Measurements from ENCODE around the gene ADCY2.

ADCY2 gene

DNA sequence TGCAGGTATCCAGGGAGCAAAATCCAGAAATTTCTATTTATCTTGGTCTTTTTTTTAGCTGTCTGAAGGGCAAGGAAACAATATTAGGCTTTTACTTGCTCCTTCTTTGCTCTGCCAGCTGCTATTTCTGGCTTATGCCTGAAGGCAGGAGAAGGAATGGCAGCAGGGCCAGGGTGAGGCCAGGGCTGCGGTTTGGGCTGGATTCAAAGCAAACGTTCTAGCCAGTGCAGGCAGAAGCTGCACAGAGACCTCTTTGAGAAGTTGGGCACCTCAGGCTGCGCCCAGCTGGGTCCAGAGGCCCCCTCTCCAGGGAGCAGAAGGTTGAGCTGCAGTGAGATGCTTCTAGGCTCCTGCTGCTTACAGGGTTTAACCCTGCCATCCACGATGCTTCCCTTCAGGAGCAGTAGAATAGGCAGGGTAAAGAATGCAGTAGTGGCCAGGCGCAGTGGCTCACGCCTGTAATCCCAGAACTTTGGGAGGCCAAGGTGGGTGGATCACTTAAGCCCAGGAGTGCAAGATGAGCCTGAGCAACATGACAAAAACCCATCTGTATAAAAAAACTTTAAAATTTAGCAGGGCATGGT lies 201.2 kb downstream of the ADCY2 start:
- ChIA-PET POLR2A (no interaction called here), CTCF (interaction anchor here (1.4 kb wide), 1 partner anchor 9 kb away, joined by 4 read pairs; no protein-coding TSS in a partner anchor)
- TF ChIP-seq, protein P1, sequence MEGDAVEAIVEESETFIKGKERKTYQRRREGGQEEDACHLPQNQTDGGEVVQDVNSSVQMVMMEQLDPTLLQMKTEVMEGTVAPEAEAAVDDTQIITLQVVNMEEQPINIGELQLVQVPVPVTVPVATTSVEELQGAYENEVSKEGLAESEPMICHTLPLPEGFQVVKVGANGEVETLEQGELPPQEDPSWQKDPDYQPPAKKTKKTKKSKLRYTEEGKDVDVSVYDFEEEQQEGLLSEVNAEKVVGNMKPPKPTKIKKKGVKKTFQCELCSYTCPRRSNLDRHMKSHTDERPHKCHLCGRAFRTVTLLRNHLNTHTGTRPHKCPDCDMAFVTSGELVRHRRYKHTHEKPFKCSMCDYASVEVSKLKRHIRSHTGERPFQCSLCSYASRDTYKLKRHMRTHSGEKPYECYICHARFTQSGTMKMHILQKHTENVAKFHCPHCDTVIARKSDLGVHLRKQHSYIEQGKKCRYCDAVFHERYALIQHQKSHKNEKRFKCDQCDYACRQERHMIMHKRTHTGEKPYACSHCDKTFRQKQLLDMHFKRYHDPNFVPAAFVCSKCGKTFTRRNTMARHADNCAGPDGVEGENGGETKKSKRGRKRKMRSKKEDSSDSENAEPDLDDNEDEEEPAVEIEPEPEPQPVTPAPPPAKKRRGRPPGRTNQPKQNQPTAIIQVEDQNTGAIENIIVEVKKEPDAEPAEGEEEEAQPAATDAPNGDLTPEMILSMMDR (IDR thresholded peaks at IDR 0.05; ENCODE audit: control extremely low read depth, extremely low read depth, low read depth, missing control alignments): no peak
- DNase-seq (ENCODE audit: extremely low spot score): no peak

DNA sequence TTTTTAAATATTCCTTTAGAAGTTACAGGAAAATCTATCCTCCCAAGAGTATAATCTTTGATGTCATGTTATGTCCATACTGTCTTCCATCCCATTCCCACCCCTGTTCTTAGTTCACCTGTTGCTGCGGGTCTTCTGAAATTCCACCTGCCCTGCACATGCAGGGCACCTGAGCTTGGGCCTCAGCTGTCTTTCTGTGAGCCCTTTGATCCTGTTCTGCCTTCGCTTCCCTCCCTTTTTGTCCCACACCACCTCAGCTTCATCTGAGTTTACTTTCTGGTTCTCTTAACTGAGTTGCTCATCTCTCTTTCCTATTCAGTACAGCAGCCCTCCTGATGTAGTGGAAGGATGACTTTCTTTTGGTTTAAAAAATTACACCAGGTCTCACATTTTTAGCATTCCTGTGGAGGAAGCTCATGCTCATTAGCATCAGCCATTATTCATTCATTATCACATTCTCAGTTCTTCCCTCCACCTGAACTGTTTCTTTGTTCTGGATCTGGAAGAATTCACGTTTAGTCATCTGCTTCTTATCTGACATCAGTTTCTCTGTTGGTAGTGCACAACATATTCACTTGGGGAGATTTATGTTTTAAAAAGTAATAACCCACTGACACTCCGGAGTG lies 211.0 kb downstream of the ADCY2 start:
- POLR2A ChIA-PET: no interaction called here
- no peak for DNase-seq (ENCODE audit: extremely low spot score)
- CTCF ChIA-PET: no interaction called here
- TF ChIP-seq, protein P1 (IDR thresholded peaks at IDR 0.05; ENCODE audit: control extremely low read depth, extremely low read depth, low read depth, missing control alignments): no peak

DNA sequence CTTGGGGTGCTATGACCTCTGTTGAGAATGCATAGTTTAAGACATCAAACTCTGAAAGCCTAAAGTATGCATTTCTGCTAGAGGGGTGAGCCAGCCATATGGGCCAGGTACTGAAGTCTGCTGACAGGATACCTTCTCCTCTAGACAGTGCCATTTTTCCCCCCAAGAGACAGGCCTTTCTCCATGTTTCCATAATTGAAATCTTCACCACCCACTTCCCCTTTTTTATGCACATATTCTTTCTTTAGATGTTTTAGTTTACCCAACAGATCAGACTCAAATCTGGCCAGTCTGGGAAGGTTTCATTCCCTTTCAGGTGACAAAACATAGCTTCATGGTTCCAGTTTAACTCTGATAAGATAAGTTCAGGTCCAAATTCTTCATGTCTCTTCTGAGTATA lies 212.8 kb downstream of the ADCY2 start:
- no peak for DNase-seq (ENCODE audit: extremely low spot score)
- CTCF ChIA-PET: no interaction called here
- TF ChIP-seq, protein P1 (IDR thresholded peaks at IDR 0.05; ENCODE audit: control extremely low read depth, extremely low read depth, low read depth, missing control alignments): no peak
- POLR2A ChIA-PET: no interaction called here

DNA sequence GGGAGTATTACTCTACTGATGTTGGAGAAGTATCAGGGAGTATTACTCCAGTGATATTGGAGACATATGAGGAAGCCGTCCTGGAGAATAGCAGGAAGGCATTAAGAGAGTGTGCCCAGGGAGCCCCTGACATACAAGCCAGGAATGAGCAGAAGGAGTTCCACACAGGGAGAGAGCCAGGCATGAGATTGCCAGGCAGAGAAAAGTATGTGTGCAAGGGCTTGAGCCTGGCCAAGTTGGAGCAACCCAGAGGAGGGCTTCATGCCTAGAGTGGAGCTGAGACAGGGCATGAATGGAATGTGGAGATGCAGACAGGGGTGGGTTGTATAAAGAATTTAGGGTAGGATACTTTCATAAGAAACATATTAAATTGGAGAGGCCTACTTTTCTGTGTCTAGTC lies 213.8 kb downstream of the ADCY2 start:
- DNase-seq (ENCODE audit: extremely low spot score): no peak
- ChIA-PET POLR2A (no interaction called here), CTCF (no interaction called here)
- TF ChIP-seq, protein P1 (IDR thresholded peaks at IDR 0.05; ENCODE audit: control extremely low read depth, extremely low read depth, low read depth, missing control alignments): no peak

DNA sequence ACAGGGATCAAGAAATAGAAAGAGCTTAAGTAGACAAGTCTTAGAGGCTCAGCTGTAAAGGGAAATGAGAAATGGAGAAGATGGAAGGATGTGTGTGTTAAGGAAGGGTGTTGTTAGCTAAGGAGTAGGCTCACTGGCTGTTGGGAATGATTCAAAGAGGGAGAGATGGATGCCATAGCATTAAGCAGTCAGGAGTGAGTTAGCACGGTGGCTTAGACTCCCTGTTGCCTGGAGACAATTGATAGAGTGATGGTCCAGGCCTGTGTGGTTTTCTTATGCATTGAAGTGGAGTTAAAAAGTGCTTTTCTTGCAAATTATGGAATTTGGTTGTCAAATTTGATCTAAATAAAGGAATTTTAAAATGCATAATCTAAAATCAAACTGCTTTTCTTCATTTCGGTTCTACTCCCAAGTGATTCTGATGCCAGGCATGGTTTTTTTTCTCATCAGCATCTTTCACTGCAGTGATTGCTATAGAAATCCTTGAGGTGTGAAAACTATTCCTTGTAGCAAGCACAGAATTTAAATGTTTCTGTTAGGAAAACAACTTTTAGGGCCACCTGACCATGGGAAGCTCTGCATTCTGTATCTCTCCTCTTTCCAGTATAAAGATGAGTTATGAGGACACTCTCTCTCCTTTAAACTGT lies 214.7 kb downstream of the ADCY2 start:
- ChIA-PET CTCF (no interaction called here), POLR2A (no interaction called here)
- DNase-seq (ENCODE audit: extremely low spot score): no peak
- TF ChIP-seq, protein P1 (IDR thresholded peaks at IDR 0.05; ENCODE audit: control extremely low read depth, extremely low read depth, low read depth, missing control alignments): no peak

DNA sequence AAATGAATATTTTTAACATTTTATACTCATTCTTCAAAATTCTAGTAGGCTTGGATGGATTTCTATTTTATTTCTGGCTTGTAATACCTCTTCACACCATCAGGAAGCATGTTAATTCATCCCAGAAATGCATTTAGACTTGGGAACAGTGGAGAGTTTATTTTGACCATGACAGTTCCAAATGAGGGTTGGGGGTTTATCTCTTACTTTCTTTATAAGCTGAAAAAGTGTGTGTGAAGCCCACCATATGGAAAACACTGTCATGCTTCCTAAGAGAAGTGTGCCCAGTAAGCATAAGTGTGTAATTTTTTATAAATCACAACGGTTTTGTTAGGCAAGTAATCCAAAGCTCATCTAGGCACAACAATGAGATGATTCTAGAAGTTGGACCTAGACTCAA lies 215.6 kb downstream of the ADCY2 start:
- TF ChIP-seq, protein P1 (IDR thresholded peaks at IDR 0.05; ENCODE audit: control extremely low read depth, extremely low read depth, low read depth, missing control alignments): no peak
- CTCF ChIA-PET: no interaction called here
- DNase-seq (ENCODE audit: extremely low spot score): no peak
- POLR2A ChIA-PET: no interaction called here
